Fibroblast of lung (primary cell): ENCODE results near the gene EFNA1. TPM values are rescaled to one million over a fixed set of nuclear protein-coding genes. Genes with fewer than 3 reads are reported as not detected.

Source experiments
- DNase-seq, 2 donors: peaks; one replicate each; pipeline versions ENCODE4 v3.0.0 to v3.0.0-alpha.2; 2010; ENCODE audit warnings: low read depth in 2 of 2
- H2AFZ ChIP-seq: 2 replicates; pipeline ENCODE4 v1.5.1; 2012; ENCODE audit warnings: low read length, control low read depth, inconsistent platforms
- H3K27ac ChIP-seq: 2 replicates; pipeline ENCODE4 v1.5.1; 2011; ENCODE audit warnings: low read length, control low read depth; ENCODE audit not compliant: insufficient read depth
- H3K27me3 ChIP-seq: 2 replicates; pipeline ENCODE4 v1.5.1; 2011; ENCODE audit warnings: mild to moderate bottlenecking, low read length; ENCODE audit not compliant: control insufficient read depth, insufficient read depth
- H3K36me3 ChIP-seq: 2 replicates; pipeline ENCODE4 v1.5.1; 2011; ENCODE audit warnings: low read length; ENCODE audit not compliant: control insufficient read depth, insufficient read depth
- H3K4me1 ChIP-seq: 2 replicates; pipeline ENCODE4 v1.5.1; 2011; ENCODE audit warnings: low read length; ENCODE audit not compliant: control insufficient read depth, insufficient read depth; ENCODE audit errors: extremely low read depth
- H3K4me2 ChIP-seq: 2 replicates; pipeline ENCODE4 v1.5.1; 2011; ENCODE audit warnings: low read length, control low read depth; ENCODE audit not compliant: insufficient read depth; ENCODE audit errors: extremely low read depth
- H3K4me3 ChIP-seq, 4 experiments: fragments of 200-600 bp in 1 of 4; sonication (generic) in 1 of 4; replicated peaks in 1 of 4; 2 replicates each; pipeline ENCODE4 v1.5.1; 2011 to 2016; ENCODE audit warnings: low read length in 4 of 4, low read depth in 3 of 4, mild to moderate bottlenecking in 3 of 4, control low read depth in 2 of 4, inconsistent platforms in 1 of 4, mixed read lengths in 1 of 4; ENCODE audit not compliant: insufficient read depth in 1 of 4; ENCODE audit errors: control extremely low read depth in 1 of 4
- H3K79me2 ChIP-seq: 2 replicates; pipeline ENCODE4 v1.5.1; 2012; ENCODE audit warnings: mild to moderate bottlenecking, low read length, inconsistent platforms; ENCODE audit not compliant: control insufficient read depth, insufficient read depth
- H3K9ac ChIP-seq: 2 replicates; pipeline ENCODE4 v1.5.1; 2011; ENCODE audit warnings: mild to moderate bottlenecking, low read length, control low read depth; ENCODE audit not compliant: insufficient read depth
- H3K9me3 ChIP-seq: 2 replicates; pipeline ENCODE4 v1.5.1; 2012; ENCODE audit warnings: low read depth, low read length; ENCODE audit not compliant: control insufficient read depth, insufficient read depth
- H4K20me1 ChIP-seq: 2 replicates; pipeline ENCODE4 v1.5.1; 2011; ENCODE audit warnings: low read length; ENCODE audit not compliant: control insufficient read depth, insufficient read depth; ENCODE audit errors: extremely low read depth
- CTCF ChIP-seq, 2 donors: IDR thresholded peaks in 1 of 2; conservative IDR thresholded peaks in 1 of 2; 1 replicate in 1 of 2; 2 replicates in 1 of 2; pipeline ENCODE4 v1.5.1; 2011 to 2012; ENCODE audit warnings: low read length in 2 of 2, control low read depth in 1 of 2, inconsistent platforms in 1 of 2, low read depth in 1 of 2, mild to moderate bottlenecking in 1 of 2
- EZH2 ChIP-seq: IDR thresholded peaks from 2 replicates; pipeline ENCODE4 v1.5.1; 2012; ENCODE audit warnings: low read length, control low read depth, mild to moderate bottlenecking; ENCODE audit errors: missing control alignments
- polyA plus RNA-seq, 2 donors: library from polyadenylated mRNA; depleted of rRNA in 1 of 2; stranded (reverse) in 1 of 2; unstranded in 1 of 2; fragments of >200 nt; gene quantifications; 2 replicates each; pipeline ENCODE4 v1.2.1, GENCODE V29; 2011 to 2012; ENCODE audit warnings: missing spikeins in 1 of 2
- total RNA-seq: library from RNA; depleted of rRNA; stranded (reverse); fragments of >200 nt; gene quantifications from 2 replicates; pipeline ENCODE4 v1.2.1, GENCODE V29; 2014

EFNA1 gene
- total and polyA plus RNA-seq, 2 donors (not counting 1 experiment from before 2014, with no cell fraction given), result 0.07 TPM; not detected in 1

GRCh38 chr1:155110381-155110780 is 17.3 kb upstream of the EFNA1 start:
- Histone ChIP-seq H2AFZ (no peak overlapping the region), H3K27me3 (peaks cover 11% of the 10 kb centered on the region), H3K36me3 (no peaks in the 10 kb centered on the region), H3K4me1 (no peaks in the 10 kb centered on the region), H4K20me1 (no peaks in the 10 kb centered on the region), H3K9ac (no peak overlapping the region), H3K27ac (no peak overlapping the region), H3K4me2 (no peak overlapping the region), H3K79me2 (no peaks in the 10 kb centered on the region), H3K4me3 (no peak overlapping the region), H3K9me3 (no peaks in the 10 kb centered on the region)
- no peak for DNase-seq
- TF ChIP-seq CTCF (conservative IDR thresholded peaks at IDR 0.05 in 1 of 2, IDR thresholded peaks at IDR 0.05 in 1 of 2; ENCODE audit: low read depth in 1 of 2, low read length in 2 of 2), result no peak
- TF ChIP-seq EZH2, result no peak

- DNase-seq, result no peak
- no peak overlapping the region for H2AFZ ChIP-seq
- no peak overlapping the region for H3K4me3 ChIP-seq
- H3K79me2 ChIP-seq, result no peaks in the 10 kb centered on the region
- no peak overlapping the region for H3K27ac ChIP-seq
- H4K20me1 ChIP-seq, result no peaks in the 10 kb centered on the region
- H3K4me1 ChIP-seq, result no peaks in the 10 kb centered on the region
- H3K36me3 ChIP-seq, result no peaks in the 10 kb centered on the region
- no peak overlapping the region for H3K9ac ChIP-seq
- H3K4me2 ChIP-seq, result no peak overlapping the region
- H3K27me3 ChIP-seq, result peaks cover 6% of the 10 kb centered on the region
- H3K9me3 ChIP-seq, result no peaks in the 10 kb centered on the region
- TF ChIP-seq CTCF (conservative IDR thresholded peaks at IDR 0.05 in 1 of 2, IDR thresholded peaks at IDR 0.05 in 1 of 2; ENCODE audit: low read depth in 1 of 2, low read length in 2 of 2) (no peak), EZH2 (no peak)
These were observed 16.9 kb upstream of the EFNA1 start for GRCh38 chr1:155110826-155111225.

GRCh38 chr1:155113450-155113980 is 14.2 kb upstream of the EFNA1 start:
- no peak overlapping the region for H3K4me2 ChIP-seq
- H3K4me3 ChIP-seq, result no peak overlapping the region
- H3K79me2 ChIP-seq, result no peaks in the 10 kb centered on the region
- H3K36me3 ChIP-seq, result no peaks in the 10 kb centered on the region
- no peak overlapping the region for H3K9ac ChIP-seq
- no peak overlapping the region for H2AFZ ChIP-seq
- TF ChIP-seq EZH2, result no peak
- no peak for TF ChIP-seq CTCF (conservative IDR thresholded peaks at IDR 0.05 in 1 of 2, IDR thresholded peaks at IDR 0.05 in 1 of 2; ENCODE audit: low read depth in 1 of 2, low read length in 2 of 2)
- no peak for DNase-seq
- no peaks in the 10 kb centered on the region for H3K4me1 ChIP-seq
- no peaks in the 10 kb centered on the region for H4K20me1 ChIP-seq
- no peak overlapping the region for H3K27ac ChIP-seq
- no peaks in the 10 kb centered on the region for H3K9me3 ChIP-seq
- peaks cover 5% of the 10 kb centered on the region for H3K27me3 ChIP-seq
